ENCODE measurements around the gene FOXP1.
A peak's percentile ranks its signal among the peaks of the same experiment; 100 is the strongest.

The FOXP1 gene

GRCh38 chr3:71583566-71584393, at the start of gene FOXP1:
TSS of gene FOXP1 (minus strand) at chr3:71583728. CDS start at chr3:71198381, 385,347 bp downstream.
- peak; percentile 71 for DNase-seq (ENCODE audit: low read depth, low spot score)
- in situ Hi-C loops (cut with HindIII; ENCODE audit: low sequenced_read_pairs), result no loop called here
- no peak for TF ChIP-seq CTCF (IDR thresholded peaks at IDR 0.05; ENCODE audit: low read depth, low read length)
- H3K4me3 ChIP-seq (ENCODE audit: low read depth, low read length), result peak within 1 kb of the TSS; percentile 95

- in situ Hi-C loops (cut with HindIII; ENCODE audit: low sequenced_read_pairs), result no loop called here
- no peak for TF ChIP-seq CTCF (IDR thresholded peaks at IDR 0.05; ENCODE audit: low read depth, low read length)
- H3K4me3 ChIP-seq (ENCODE audit: low read depth, low read length), result no peak overlapping the region
- no peak for DNase-seq (ENCODE audit: low read depth, low spot score)
Observed at GRCh38 chr3:71629711-71630110, 46.2 kb upstream of the FOXP1 start.

GRCh38 chr3:71629289-71629688, 45.8 kb upstream of the FOXP1 start:
- DNase-seq (ENCODE audit: low read depth, low spot score), result peak; percentile 50
- no peak overlapping the region for H3K4me3 ChIP-seq (ENCODE audit: low read depth, low read length)
- in situ Hi-C loops (cut with HindIII; ENCODE audit: low sequenced_read_pairs), result no loop called here
- no peak for TF ChIP-seq CTCF (IDR thresholded peaks at IDR 0.05; ENCODE audit: low read depth, low read length)

- no peak for TF ChIP-seq CTCF (IDR thresholded peaks at IDR 0.05; ENCODE audit: low read depth, low read length)
- H3K4me3 ChIP-seq (ENCODE audit: low read depth, low read length), result no peak overlapping the region
- no peak for DNase-seq (ENCODE audit: low read depth, low spot score)
- in situ Hi-C loops (cut with HindIII; ENCODE audit: low sequenced_read_pairs), result no loop called here
Observed at GRCh38 chr3:71628522-71628921, 45.0 kb upstream of the FOXP1 start.

GRCh38 chr3:71625676-71626075, 42.1 kb upstream of the FOXP1 start:
- no peak overlapping the region for H3K4me3 ChIP-seq (ENCODE audit: low read depth, low read length)
- TF ChIP-seq CTCF (IDR thresholded peaks at IDR 0.05; ENCODE audit: low read depth, low read length), result no peak
- no peak for DNase-seq (ENCODE audit: low read depth, low spot score)
- in situ Hi-C loops (cut with HindIII; ENCODE audit: low sequenced_read_pairs), result no loop called here

GRCh38 chr3:71621825-71622537, 38.5 kb upstream of the FOXP1 start:
- in situ Hi-C loops (cut with HindIII; ENCODE audit: low sequenced_read_pairs), result no loop called here
- TF ChIP-seq CTCF (IDR thresholded peaks at IDR 0.05; ENCODE audit: low read depth, low read length), result no peak
- no peak for DNase-seq (ENCODE audit: low read depth, low spot score)
- no peak overlapping the region for H3K4me3 ChIP-seq (ENCODE audit: low read depth, low read length)

Data from astrocyte of the spinal cord (primary cell).